ENCODE measurements around the gene NSMCE4A.

DNA sequence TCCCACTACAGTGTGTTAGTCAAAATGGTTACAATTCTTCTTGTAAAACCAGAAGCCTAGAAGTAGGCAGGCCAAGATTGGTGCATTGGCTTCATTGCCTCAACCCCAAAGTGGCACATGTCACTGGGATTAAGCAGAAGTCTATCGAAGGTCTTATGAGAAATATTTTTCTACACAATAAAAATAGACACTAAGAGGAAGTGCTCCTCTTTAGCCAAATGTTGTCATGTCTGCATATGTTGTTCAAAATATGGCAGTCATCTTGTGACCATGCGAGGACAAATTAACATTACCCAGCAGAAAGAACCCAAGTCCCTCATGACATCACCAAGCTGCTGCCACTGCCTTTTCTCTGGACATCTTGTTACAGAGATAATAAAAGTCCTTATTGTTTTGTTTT lies 6.3 kb upstream of the NSMCE4A start:
- TF ChIP-seq, protein P1, sequence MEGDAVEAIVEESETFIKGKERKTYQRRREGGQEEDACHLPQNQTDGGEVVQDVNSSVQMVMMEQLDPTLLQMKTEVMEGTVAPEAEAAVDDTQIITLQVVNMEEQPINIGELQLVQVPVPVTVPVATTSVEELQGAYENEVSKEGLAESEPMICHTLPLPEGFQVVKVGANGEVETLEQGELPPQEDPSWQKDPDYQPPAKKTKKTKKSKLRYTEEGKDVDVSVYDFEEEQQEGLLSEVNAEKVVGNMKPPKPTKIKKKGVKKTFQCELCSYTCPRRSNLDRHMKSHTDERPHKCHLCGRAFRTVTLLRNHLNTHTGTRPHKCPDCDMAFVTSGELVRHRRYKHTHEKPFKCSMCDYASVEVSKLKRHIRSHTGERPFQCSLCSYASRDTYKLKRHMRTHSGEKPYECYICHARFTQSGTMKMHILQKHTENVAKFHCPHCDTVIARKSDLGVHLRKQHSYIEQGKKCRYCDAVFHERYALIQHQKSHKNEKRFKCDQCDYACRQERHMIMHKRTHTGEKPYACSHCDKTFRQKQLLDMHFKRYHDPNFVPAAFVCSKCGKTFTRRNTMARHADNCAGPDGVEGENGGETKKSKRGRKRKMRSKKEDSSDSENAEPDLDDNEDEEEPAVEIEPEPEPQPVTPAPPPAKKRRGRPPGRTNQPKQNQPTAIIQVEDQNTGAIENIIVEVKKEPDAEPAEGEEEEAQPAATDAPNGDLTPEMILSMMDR (IDR thresholded peaks at IDR 0.05; ENCODE audit: insufficient read depth, low read depth, low read length), result no peak
- no peak for TF ChIP-seq EZH2 (IDR thresholded peaks at IDR 0.05; ENCODE audit: insufficient read depth, low read length)

Measured in astrocyte (in vitro differentiated cells and primary cell).